Fibroblast of skin of abdomen (primary cell): Measurements from ENCODE around the gene LYPD6. TPM values are rescaled to one million over a fixed set of nuclear protein-coding genes. Genes with fewer than 3 reads are reported as not detected.
A peak's percentile ranks its signal among the peaks of the same experiment; 100 is the strongest.
"Not testable (repeated sequence)": the region's sequence is repeated elsewhere in the genome, so short reads cannot be mapped to it uniquely, and the experiment has no call there.

Source experiments
- DNase-seq: peaks from one replicate; pipeline ENCODE4 v3.0.0-alpha.2; 2013
- polyA plus RNA-seq, 2 experiments: library from polyadenylated mRNA; unstranded; fragments of 120-200 nt; gene quantifications; one replicate each; pipeline ENCODE4 v1.2.1, GENCODE V29; 2013; ENCODE audit not compliant: insufficient read length in 2 of 2

The LYPD6 gene
- 4.4 TPM for polyA plus RNA-seq (2013, experiment 1 of 2; ENCODE audit: insufficient read length)
- polyA plus RNA-seq (2013, experiment 2 of 2; ENCODE audit: insufficient read length): 3.9 TPM

GRCh38 chr2:149330127-149331022, at the start of gene LYPD6:
Gene LYPD6, plus strand, starts transcription at chr2:149330587. Its CDS starts 107,122 bp downstream, at chr2:149437709.
- DNase-seq: peak; percentile 80

- DNase-seq: no peak
Observed at GRCh38 chr2:149281441-149281840, 48.9 kb upstream of the LYPD6 start.

- no peak for DNase-seq
Observed at GRCh38 chr2:149290662-149291061, 39.7 kb upstream of the LYPD6 start.

- DNase-seq: no peak
Observed at GRCh38 chr2:149291881-149292280, 38.5 kb upstream of the LYPD6 start.

- no peak for DNase-seq
Observed at GRCh38 chr2:149296031-149296430, 34.4 kb upstream of the LYPD6 start.

GRCh38 chr2:149307014-149307413, 23.4 kb upstream of the LYPD6 start:
- peak; percentile 4 for DNase-seq

- DNase-seq: no peak
Observed at GRCh38 chr2:149310349-149310748, 20.0 kb upstream of the LYPD6 start.

- no peak for DNase-seq
Observed at GRCh38 chr2:149312039-149312438, 18.3 kb upstream of the LYPD6 start.

- DNase-seq: peak; percentile 52
Observed at GRCh38 chr2:149313512-149313972, 16.8 kb upstream of the LYPD6 start.

- DNase-seq: no peak
Observed at GRCh38 chr2:149314687-149315086, 15.7 kb upstream of the LYPD6 start.

- DNase-seq: no peak
Observed at GRCh38 chr2:149315461-149315860, 14.9 kb upstream of the LYPD6 start.

GRCh38 chr2:149318566-149318965, 11.8 kb upstream of the LYPD6 start:
- DNase-seq: not testable (repeated sequence)

GRCh38 chr2:149320362-149320761, 10.0 kb upstream of the LYPD6 start:
- DNase-seq: no peak

GRCh38 chr2:149329068-149329467, 1.3 kb upstream of the LYPD6 start:
- no peak for DNase-seq

- peak; percentile 59 for DNase-seq
Observed at GRCh38 chr2:149329489-149330126, 779 bp upstream of the LYPD6 start.

GRCh38 chr2:149331023-149331400, 625 bp downstream of the LYPD6 start:
- no peak for DNase-seq

- no peak for DNase-seq
Observed at GRCh38 chr2:149332364-149332763, 2.0 kb downstream of the LYPD6 start.

- DNase-seq: no peak
Observed at GRCh38 chr2:149333636-149334035, 3.2 kb downstream of the LYPD6 start.

- no peak for DNase-seq
Observed at GRCh38 chr2:149334156-149334555, 3.8 kb downstream of the LYPD6 start.

- no peak for DNase-seq
Observed at GRCh38 chr2:149339324-149339723, 8.9 kb downstream of the LYPD6 start.

- no peak for DNase-seq
Observed at GRCh38 chr2:149342509-149342908, 12.1 kb downstream of the LYPD6 start.

- DNase-seq: no peak
Observed at GRCh38 chr2:149344105-149344504, 13.7 kb downstream of the LYPD6 start.

GRCh38 chr2:149346272-149346671, 15.9 kb downstream of the LYPD6 start:
- DNase-seq: no peak

GRCh38 chr2:149348291-149348690, 17.9 kb downstream of the LYPD6 start:
- DNase-seq: no peak
